Caco-2 (cell line): Measurements from ENCODE around the gene LHFPL3. TPM values are rescaled to one million over a fixed set of nuclear protein-coding genes. Genes with fewer than 3 reads are reported as not detected.
A peak's percentile ranks its signal among the peaks of the same experiment; 100 is the strongest.

ENCODE experiments used
- BruUV-seq: library from RNA; stranded (reverse); fragments of 400-500 nt; replicated peaks from 2 replicates; lab custom pipeline; 2021; lab: Mats Ljungman, UMichigan
- CTCF ChIA-PET: fragments of 300-600 bp; sonication (Branson Sonifier 250); formaldehyde crosslinking; loops from one replicate; lab custom pipeline; 2022; ENCODE audit warnings: antibody characterized with exemption; lab: Charles Lee
- POLR2A ChIA-PET: fragments of 300-600 bp; sonication (Branson Sonifier 250); formaldehyde crosslinking; loops from one replicate; lab custom pipeline; 2022; ENCODE audit warnings: antibody characterized with exemption; lab: Charles Lee
- DNase-seq, 2 experiments: peaks; one replicate each; pipeline versions ENCODE4 v3.0.0 to v3.0.0-alpha.2; 2020 to 2022
- H3K27me3 ChIP-seq: replicated peaks from 2 replicates; pipeline ENCODE4 v1.6.0; 2011; ENCODE audit warnings: low read length; ENCODE audit not compliant: control insufficient read depth, insufficient read depth
- H3K36me3 ChIP-seq: 2 replicates; pipeline ENCODE4 v1.5.1; 2011; ENCODE audit warnings: low read length; ENCODE audit not compliant: control insufficient read depth, insufficient read depth
- H3K4me1 ChIP-seq: fragments of 250-450 bp; sonication (Bioruptor Pico); 2 replicates; pipeline ENCODE4 v1.5.1; 2020; ENCODE audit warnings: mild to moderate bottlenecking
- H3K4me3 ChIP-seq: 2 replicates; pipeline ENCODE4 v1.5.1; 2011; ENCODE audit warnings: low read depth, mild to moderate bottlenecking, control low read depth, low read length
- H3K9me3 ChIP-seq: fragments of 250-450 bp; sonication (Bioruptor Pico); 2 replicates; pipeline ENCODE4 v1.5.1; 2020; ENCODE audit warnings: mild to moderate bottlenecking, moderate library complexity
- H3K27ac Mint-ChIP-seq: one replicate; pipeline ENCODE4 v1.8.0; 2022; ENCODE audit warnings: mixed read lengths; ENCODE audit not compliant: unreplicated experiment
- H3K27me3 Mint-ChIP-seq: one replicate; pipeline ENCODE4 v1.8.0; 2022; ENCODE audit warnings: mixed read lengths; ENCODE audit not compliant: insufficient read depth, unreplicated experiment
- H3K36me3 Mint-ChIP-seq: one replicate; pipeline ENCODE4 v1.8.0; 2022; ENCODE audit warnings: mild to moderate bottlenecking, mixed read lengths; ENCODE audit not compliant: insufficient read depth, unreplicated experiment
- H3K4me1 Mint-ChIP-seq: one replicate; pipeline ENCODE4 v1.8.0; 2022; ENCODE audit warnings: low read depth, mixed read lengths; ENCODE audit not compliant: unreplicated experiment
- H3K4me3 Mint-ChIP-seq: one replicate; pipeline ENCODE4 v1.8.0; 2022; ENCODE audit warnings: mild to moderate bottlenecking, moderate library complexity, mixed read lengths; ENCODE audit not compliant: unreplicated experiment
- H3K9me3 Mint-ChIP-seq: one replicate; pipeline ENCODE4 v1.8.0; 2022; ENCODE audit warnings: mixed read lengths; ENCODE audit not compliant: unreplicated experiment
- CTCF ChIP-seq, 2 experiments: fragments of 200-600 bp in 1 of 2; IDR thresholded peaks; 1 replicate in 1 of 2; 2 replicates in 1 of 2; pipeline versions ENCODE4 v1.5.1 to v1.8.0; 2011 to 2022; ENCODE audit warnings: antibody characterized with exemption in 1 of 2, control low read depth in 1 of 2, inconsistent platforms in 1 of 2, low read depth in 1 of 2, low read length in 1 of 2, mild to moderate bottlenecking in 1 of 2, moderate library complexity in 1 of 2; ENCODE audit not compliant: insufficient read depth in 1 of 2, severe bottlenecking in 1 of 2, unreplicated experiment in 1 of 2
- intact Hi-C: fragments of 100-400 bp; cut with micrococcal nuclease; formaldehyde crosslinking; loops from one replicate; pipeline ENCODE4 v1.10.0; 2022; ENCODE audit not compliant: unreplicated experiment
- total RNA-seq: library from RNA; stranded (reverse); gene quantifications from 2 replicates; pipeline ENCODE4 v1.2.3, GENCODE V29; 2022

Gene LHFPL3
- total RNA-seq, 1 experiment from 2014 or later, result not detected

DNA sequence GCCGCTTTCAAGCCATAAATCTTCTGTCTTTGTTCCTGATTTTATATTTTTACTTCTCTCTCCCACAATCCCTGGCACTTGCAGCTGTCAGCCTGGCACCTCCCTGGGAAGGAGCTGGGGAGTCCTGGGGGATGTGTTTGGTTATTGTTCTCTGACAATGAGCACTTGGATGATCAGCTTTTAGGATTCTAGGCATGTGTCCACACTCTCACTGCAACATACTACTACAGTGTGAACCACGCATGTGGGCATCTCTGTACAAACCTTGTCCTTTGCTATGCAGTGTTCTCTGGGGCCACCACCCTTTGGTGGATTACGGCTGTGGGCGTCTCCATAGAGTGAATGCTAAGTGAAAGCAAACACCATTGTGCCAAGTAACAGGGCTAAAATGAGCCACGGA, 517.2 kb downstream of the LHFPL3 start:
- DNase-seq, result no peak
- TF ChIP-seq CTCF (IDR thresholded peaks at IDR 0.05; ENCODE audit: insufficient read depth in 1 of 2, low read depth in 1 of 2, low read length in 1 of 2, severe bottlenecking in 1 of 2, unreplicated experiment in 1 of 2), result no peak
- no peaks in the 10 kb centered on the region for H3K4me1 Mint-ChIP-seq
- intact Hi-C loops, result loop anchor here (5.0 kb wide), 1 partner anchor 73 kb away; no protein-coding TSS in a partner anchor
- CTCF ChIA-PET, result no interaction called here
- no peaks in the 10 kb centered on the region; the same call in 1 of the 2 replicates for H3K27me3 ChIP-seq
- no peak overlapping the region for H3K4me3 ChIP-seq
- H3K9me3 ChIP-seq, result no peaks in the 10 kb centered on the region
- H3K4me1 ChIP-seq, result no peaks in the 10 kb centered on the region
- no TSS peak for BruUV-seq
- POLR2A ChIA-PET, result no interaction called here
- H3K27ac Mint-ChIP-seq, result no peak overlapping the region
- H3K36me3 Mint-ChIP-seq, result no peaks in the 10 kb centered on the region
- peaks cover 18% of the 10 kb centered on the region for H3K27me3 Mint-ChIP-seq
- H3K9me3 Mint-ChIP-seq, result no peaks in the 10 kb centered on the region
- H3K4me3 Mint-ChIP-seq, result no peak overlapping the region
- H3K36me3 ChIP-seq, result no peaks in the 10 kb centered on the region

DNA sequence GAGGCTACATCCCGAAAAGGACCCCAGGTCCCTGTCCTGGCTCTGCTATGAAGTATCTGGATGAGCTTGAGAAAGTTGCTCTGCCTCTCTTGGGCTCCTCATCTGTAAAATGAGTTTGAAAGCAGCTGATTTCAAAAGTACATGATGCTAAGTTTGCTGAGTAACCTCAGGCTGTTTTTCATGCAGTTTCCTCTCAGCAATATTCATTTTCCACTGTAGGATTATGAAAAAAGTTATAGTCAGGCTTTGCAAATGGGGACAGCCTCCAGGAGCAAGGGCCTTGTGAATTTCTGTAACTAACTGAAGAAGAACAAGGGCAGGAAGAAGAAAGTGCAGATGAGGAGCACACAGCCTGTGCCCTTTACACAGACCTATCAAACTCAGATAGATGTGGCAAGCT, 518.3 kb downstream of the LHFPL3 start:
- BruUV-seq, result no TSS peak
- no peak overlapping the region for H3K27ac Mint-ChIP-seq
- H3K27me3 Mint-ChIP-seq, result peaks cover 15% of the 10 kb centered on the region
- Histone ChIP-seq H3K4me3 (no peak overlapping the region), H3K4me1 (no peaks in the 10 kb centered on the region), H3K27me3 (no peaks in the 10 kb centered on the region; the same call in 1 of the 2 replicates), H3K36me3 (no peaks in the 10 kb centered on the region), H3K9me3 (no peaks in the 10 kb centered on the region)
- CTCF ChIA-PET, result interaction anchor here (1.5 kb wide), 1 partner anchor 202 kb away, joined by 5 read pairs; no protein-coding TSS in a partner anchor
- TF ChIP-seq CTCF (IDR thresholded peaks at IDR 0.05; ENCODE audit: insufficient read depth in 1 of 2, low read depth in 1 of 2, low read length in 1 of 2, severe bottlenecking in 1 of 2, unreplicated experiment in 1 of 2), result no peak
- no peaks in the 10 kb centered on the region for H3K9me3 Mint-ChIP-seq
- no peak overlapping the region for H3K4me3 Mint-ChIP-seq
- intact Hi-C loops, result loop anchor here (5.0 kb wide), 1 partner anchor 74 kb away; no protein-coding TSS in a partner anchor
- POLR2A ChIA-PET, result no interaction called here
- DNase-seq, result no peak
- no peaks in the 10 kb centered on the region for H3K4me1 Mint-ChIP-seq
- H3K36me3 Mint-ChIP-seq, result no peaks in the 10 kb centered on the region

- Mint-ChIP-seq H3K9me3 (no peaks in the 10 kb centered on the region), H3K36me3 (no peaks in the 10 kb centered on the region), H3K4me1 (no peaks in the 10 kb centered on the region), H3K4me3 (no peak overlapping the region), H3K27ac (no peak overlapping the region), H3K27me3 (peaks cover 17% of the 10 kb centered on the region)
- ChIA-PET CTCF (interaction anchor here (0.6 to 1.5 kb wide), 4 partner anchors 204 to 1326 kb away, joined by 4 to 5 read pairs (median 4); no protein-coding TSS in a partner anchor), POLR2A (no interaction called here)
- peak; percentile 83 to 93 for TF ChIP-seq CTCF (IDR thresholded peaks at IDR 0.05; ENCODE audit: insufficient read depth in 1 of 2, low read depth in 1 of 2, low read length in 1 of 2, severe bottlenecking in 1 of 2, unreplicated experiment in 1 of 2)
- H3K27me3 ChIP-seq, result no peaks in the 10 kb centered on the region
- no peaks in the 10 kb centered on the region for H3K36me3 ChIP-seq
- H3K4me3 ChIP-seq, result no peak overlapping the region
- H3K4me1 ChIP-seq, result no peaks in the 10 kb centered on the region
- peak; percentile 55 to 73 for DNase-seq
- intact Hi-C loops, result loop anchor here (1.0 to 5.0 kb wide), 5 partner anchors 76 to 617 kb away; no protein-coding TSS in a partner anchor
- no TSS peak for BruUV-seq
- no peaks in the 10 kb centered on the region for H3K9me3 ChIP-seq
Observed at GRCh38 chr7:104848138-104848990, 520.0 kb downstream of the LHFPL3 start.
